Cardiac muscle cell (in vitro differentiated cells and primary cell): ENCODE data around the gene MYH10. TPM values are rescaled to one million over a fixed set of nuclear protein-coding genes. Genes with fewer than 3 reads are reported as not detected.

ENCODE experiments used
- DNase-seq, 2 donors: peaks; one replicate each; pipeline versions ENCODE4 v3.0.0 to v3.0.0-alpha.2; 2010 to 2017; ENCODE audit warnings: low read depth in 1 of 2, low spot score in 1 of 2
- H3K27ac ChIP-seq: fragments of 200-600 bp; sonication (generic); 2 replicates; pipeline ENCODE4 v1.5.1; 2016
- H3K27me3 ChIP-seq: fragments of 200-600 bp; sonication (generic); 2 replicates; pipeline ENCODE4 v1.6.0; 2016; ENCODE audit warnings: control low read depth
- H3K36me3 ChIP-seq: fragments of 200-600 bp; sonication (generic); 2 replicates; pipeline ENCODE4 v1.5.1; 2016; ENCODE audit warnings: control low read depth
- H3K4me1 ChIP-seq: fragments of 200-600 bp; sonication (generic); 2 replicates; pipeline ENCODE4 v1.8.1; 2017; ENCODE audit warnings: low read depth, mild to moderate bottlenecking, mixed run types
- H3K4me3 ChIP-seq: fragments of 200-600 bp; sonication (generic); 2 replicates; pipeline ENCODE4 v1.5.1; 2016; ENCODE audit warnings: mild to moderate bottlenecking
- H3K9me3 ChIP-seq: fragments of 200-600 bp; sonication (generic); 2 replicates; pipeline ENCODE4 v1.5.1; 2017; ENCODE audit warnings: low read depth, mild to moderate bottlenecking, control low read depth
- polyA plus RNA-seq: library from polyadenylated mRNA; unstranded; fragments of >200 nt; fragmentation: Nextera tagmentation; extraction: Ambion mirVana; gene quantifications from 2 replicates; pipeline ENCODE4 v1.2.1, GENCODE V29; 2016
- total RNA-seq: library from RNA; depleted of rRNA; stranded (reverse); fragments of >200 nt; gene quantifications from 2 replicates; pipeline ENCODE4 v1.2.3, GENCODE V29; 2016
- TF ChIP-seq, protein P1 (sequence below): IDR thresholded peaks from 2 replicates; pipeline ENCODE4 v1.5.1; 2012; ENCODE audit warnings: low read depth, mild to moderate bottlenecking, low read length

The MYH10 gene
- total and polyA plus RNA-seq, 2 experiments from 2014 or later, result 147 to 194 TPM

DNA sequence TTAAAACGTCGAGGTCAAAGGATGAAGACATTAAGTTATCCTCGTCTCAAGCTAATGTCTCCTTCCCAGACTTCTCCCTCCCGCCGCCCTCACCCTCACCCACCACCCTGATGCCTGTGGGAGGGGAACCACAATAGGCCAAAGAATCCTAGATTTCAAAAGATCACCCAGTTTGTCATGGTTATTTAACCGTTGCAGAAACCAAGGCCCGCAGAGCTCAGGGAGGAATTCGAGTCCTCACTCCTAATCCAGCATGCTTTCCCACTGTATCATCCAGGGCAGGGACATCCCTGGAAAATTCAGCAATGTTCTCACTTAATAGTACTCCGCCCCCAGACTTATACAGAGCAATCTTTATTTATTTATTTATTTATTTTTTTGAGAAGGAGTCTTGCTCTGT lies 41.8 kb upstream of the MYH10 start:
- no peak for DNase-seq
- no peaks in the 10 kb centered on the region for H3K36me3 ChIP-seq
- TF ChIP-seq, protein P1, sequence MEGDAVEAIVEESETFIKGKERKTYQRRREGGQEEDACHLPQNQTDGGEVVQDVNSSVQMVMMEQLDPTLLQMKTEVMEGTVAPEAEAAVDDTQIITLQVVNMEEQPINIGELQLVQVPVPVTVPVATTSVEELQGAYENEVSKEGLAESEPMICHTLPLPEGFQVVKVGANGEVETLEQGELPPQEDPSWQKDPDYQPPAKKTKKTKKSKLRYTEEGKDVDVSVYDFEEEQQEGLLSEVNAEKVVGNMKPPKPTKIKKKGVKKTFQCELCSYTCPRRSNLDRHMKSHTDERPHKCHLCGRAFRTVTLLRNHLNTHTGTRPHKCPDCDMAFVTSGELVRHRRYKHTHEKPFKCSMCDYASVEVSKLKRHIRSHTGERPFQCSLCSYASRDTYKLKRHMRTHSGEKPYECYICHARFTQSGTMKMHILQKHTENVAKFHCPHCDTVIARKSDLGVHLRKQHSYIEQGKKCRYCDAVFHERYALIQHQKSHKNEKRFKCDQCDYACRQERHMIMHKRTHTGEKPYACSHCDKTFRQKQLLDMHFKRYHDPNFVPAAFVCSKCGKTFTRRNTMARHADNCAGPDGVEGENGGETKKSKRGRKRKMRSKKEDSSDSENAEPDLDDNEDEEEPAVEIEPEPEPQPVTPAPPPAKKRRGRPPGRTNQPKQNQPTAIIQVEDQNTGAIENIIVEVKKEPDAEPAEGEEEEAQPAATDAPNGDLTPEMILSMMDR, result no peak
- H3K9me3 ChIP-seq, result no peaks in the 10 kb centered on the region
- no peaks in the 10 kb centered on the region for H3K27me3 ChIP-seq
- no peak overlapping the region for H3K27ac ChIP-seq
- peaks cover 5% of the 10 kb centered on the region for H3K4me1 ChIP-seq
- H3K4me3 ChIP-seq, result no peak overlapping the region

DNA sequence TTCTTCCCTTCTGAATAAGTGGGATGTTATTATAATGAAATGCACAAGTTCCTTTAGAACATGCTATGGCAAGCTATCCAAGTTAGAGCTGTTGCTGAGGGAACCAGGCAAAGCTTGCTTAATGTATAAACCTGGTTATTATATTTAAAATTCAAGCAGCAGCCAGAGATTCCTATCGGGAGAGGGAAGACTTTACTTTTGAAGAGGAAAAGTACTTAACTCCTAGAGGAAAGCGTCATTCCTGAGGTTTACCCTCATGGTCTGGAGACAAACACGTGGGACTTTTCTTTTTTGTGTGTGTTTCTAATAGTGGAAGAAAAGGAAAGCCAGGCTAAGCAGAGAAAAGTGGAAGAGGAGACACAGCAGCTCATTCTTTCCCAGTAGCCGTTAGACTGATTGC lies 39.9 kb upstream of the MYH10 start:
- Histone ChIP-seq H3K9me3 (no peaks in the 10 kb centered on the region), H3K36me3 (no peaks in the 10 kb centered on the region), H3K4me3 (no peak overlapping the region), H3K27ac (peak overlapping the region; percentile 36), H3K4me1 (peaks cover 4% of the 10 kb centered on the region), H3K27me3 (no peaks in the 10 kb centered on the region)
- TF ChIP-seq, protein P1, result no peak
- peak in 1 of 2 donors; percentile 12 for DNase-seq

DNA sequence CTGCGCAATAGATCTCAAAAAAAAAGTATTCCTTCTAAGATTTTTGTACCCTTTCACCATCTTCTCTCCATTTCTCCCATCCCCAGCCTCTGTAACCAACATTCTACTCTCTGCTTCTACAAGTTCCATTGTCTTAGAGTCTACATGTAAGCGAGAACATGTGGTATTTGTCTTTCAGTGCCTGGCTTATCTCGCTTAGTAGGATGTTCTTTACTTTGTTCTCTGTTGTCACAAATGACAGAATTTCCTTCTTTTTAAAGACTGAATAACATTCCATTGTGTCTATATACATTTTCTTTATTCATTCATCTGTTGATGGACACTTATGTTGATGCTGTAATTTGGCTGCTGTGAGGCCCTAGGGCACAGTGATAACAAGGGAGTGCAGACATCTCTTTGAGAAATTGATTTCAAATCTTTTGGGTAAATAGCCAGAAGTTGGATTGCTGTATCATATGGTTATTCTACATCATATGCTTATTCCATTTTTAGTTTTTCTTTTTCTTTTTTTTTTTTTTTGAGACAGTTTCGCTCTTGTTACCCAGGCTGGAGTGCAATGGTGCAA lies 37.7 kb upstream of the MYH10 start:
- Histone ChIP-seq H3K27ac (no peak overlapping the region), H3K27me3 (no peaks in the 10 kb centered on the region), H3K9me3 (no peaks in the 10 kb centered on the region), H3K36me3 (no peaks in the 10 kb centered on the region), H3K4me3 (no peak overlapping the region), H3K4me1 (peaks cover under 1% of the 10 kb centered on the region)
- TF ChIP-seq, protein P1, result no peak
- peak in 1 of 2 donors; percentile 41 for DNase-seq

DNA sequence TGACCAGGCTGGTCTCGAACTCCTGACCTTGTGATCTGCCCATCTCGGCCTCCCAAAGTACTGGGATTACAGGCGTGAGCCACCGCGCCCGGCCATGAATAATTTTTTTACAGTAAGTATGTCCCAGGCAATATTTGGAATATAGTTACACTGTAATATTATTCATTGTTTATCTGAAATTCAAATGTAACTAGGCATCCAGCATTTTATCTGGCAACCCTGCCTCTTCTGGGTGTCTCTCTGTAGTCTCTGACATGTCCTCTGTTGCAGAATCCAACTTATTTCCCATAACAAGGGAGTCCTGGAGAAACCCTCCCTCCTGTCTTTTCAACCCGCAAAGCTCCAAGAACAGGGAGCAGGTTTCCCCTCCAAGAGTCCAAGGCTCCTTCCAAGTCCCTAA lies 36.9 kb upstream of the MYH10 start:
- H3K9me3 ChIP-seq, result no peaks in the 10 kb centered on the region
- TF ChIP-seq, protein P1, result no peak
- peaks cover 9% of the 10 kb centered on the region for H3K4me1 ChIP-seq
- H3K36me3 ChIP-seq, result no peaks in the 10 kb centered on the region
- H3K27ac ChIP-seq, result no peak overlapping the region
- H3K27me3 ChIP-seq, result no peaks in the 10 kb centered on the region
- no peak for DNase-seq
- no peak overlapping the region for H3K4me3 ChIP-seq

DNA sequence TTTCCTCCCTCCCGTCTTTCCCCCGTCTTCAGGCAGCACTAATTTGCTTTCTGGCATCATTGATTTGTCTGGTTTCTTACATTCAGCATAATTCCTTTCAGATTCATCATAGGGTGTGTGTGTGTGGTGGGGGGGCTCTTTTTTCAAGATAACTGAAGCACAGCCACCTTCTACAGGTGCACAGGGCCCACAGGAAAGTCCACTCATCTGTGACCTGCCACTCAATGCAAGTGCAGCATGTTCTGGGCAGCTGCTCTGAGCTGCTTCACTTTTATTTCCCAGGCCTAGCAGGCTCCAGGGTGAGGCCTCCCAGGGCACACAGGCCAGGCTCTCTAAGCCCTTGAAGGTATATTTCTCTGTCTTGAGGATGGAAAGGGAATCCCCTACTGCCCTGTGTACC lies 35.2 kb upstream of the MYH10 start:
- Histone ChIP-seq H3K27ac (no peak overlapping the region), H3K4me1 (peaks cover 9% of the 10 kb centered on the region), H3K27me3 (no peaks in the 10 kb centered on the region), H3K36me3 (no peaks in the 10 kb centered on the region), H3K9me3 (no peaks in the 10 kb centered on the region), H3K4me3 (no peak overlapping the region)
- DNase-seq, result no peak
- TF ChIP-seq, protein P1, result no peak
